ENCODE results near the gene TBC1D2B.
"Not testable (repeated sequence)": the region's sequence is repeated elsewhere in the genome, so short reads cannot be mapped to it uniquely, and the experiment has no call there.

Gene TBC1D2B

DNA sequence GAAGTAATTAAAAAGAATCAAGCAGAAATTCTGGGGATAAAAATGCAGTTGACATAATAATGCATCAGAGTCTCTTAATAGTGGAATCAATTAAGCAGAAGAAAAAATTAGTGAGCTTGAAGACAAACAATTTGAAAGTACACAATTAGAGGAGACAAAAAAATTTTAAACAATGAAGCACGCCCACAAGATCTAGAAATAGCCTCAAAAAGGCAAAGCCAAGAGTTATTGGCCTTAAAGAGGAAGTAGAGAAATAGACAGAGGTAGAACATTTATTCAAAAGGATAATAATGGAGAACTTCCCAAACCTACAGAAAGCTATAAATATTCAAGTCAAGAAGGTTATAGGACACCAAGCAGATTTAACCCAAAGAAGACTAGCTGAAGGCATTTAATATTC lies 113.3 kb downstream of the TBC1D2B start:
- TF ChIP-seq EZH2phosphoT487 (conservative IDR thresholded peaks at IDR 0.05; ENCODE audit: low read length), result no peak
- TF ChIP-seq, protein P1, sequence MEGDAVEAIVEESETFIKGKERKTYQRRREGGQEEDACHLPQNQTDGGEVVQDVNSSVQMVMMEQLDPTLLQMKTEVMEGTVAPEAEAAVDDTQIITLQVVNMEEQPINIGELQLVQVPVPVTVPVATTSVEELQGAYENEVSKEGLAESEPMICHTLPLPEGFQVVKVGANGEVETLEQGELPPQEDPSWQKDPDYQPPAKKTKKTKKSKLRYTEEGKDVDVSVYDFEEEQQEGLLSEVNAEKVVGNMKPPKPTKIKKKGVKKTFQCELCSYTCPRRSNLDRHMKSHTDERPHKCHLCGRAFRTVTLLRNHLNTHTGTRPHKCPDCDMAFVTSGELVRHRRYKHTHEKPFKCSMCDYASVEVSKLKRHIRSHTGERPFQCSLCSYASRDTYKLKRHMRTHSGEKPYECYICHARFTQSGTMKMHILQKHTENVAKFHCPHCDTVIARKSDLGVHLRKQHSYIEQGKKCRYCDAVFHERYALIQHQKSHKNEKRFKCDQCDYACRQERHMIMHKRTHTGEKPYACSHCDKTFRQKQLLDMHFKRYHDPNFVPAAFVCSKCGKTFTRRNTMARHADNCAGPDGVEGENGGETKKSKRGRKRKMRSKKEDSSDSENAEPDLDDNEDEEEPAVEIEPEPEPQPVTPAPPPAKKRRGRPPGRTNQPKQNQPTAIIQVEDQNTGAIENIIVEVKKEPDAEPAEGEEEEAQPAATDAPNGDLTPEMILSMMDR (IDR thresholded peaks at IDR 0.05; ENCODE audit: insufficient read depth, low read length, poor library complexity, severe bottlenecking), result no peak
- Histone ChIP-seq H3K36me3 (ENCODE audit: low read length) (no peaks in the 10 kb centered on the region), H3K27ac (ENCODE audit: low read depth, low read length) (no peak overlapping the region), H3K4me3 (ENCODE audit: insufficient read depth, low read length, poor library complexity, severe bottlenecking) (no peak overlapping the region), H3K9me3 (ENCODE audit: insufficient read depth, low read length) (no peaks in the 10 kb centered on the region), H3K9me2 (replicated peaks; ENCODE audit: insufficient read depth, low read length) (no peaks in the 10 kb centered on the region), H3K4me2 (ENCODE audit: low read depth, low read length, poor library complexity, severe bottlenecking) (no peak overlapping the region), H2AFZ (ENCODE audit: low read depth, low read length, severe bottlenecking) (no peak overlapping the region), H3K79me2 (ENCODE audit: insufficient read depth, low read length) (no peaks in the 10 kb centered on the region), H4K20me1 (ENCODE audit: low read depth, low read length) (no peaks in the 10 kb centered on the region), H3K9ac (ENCODE audit: low read length) (no peak overlapping the region), H3F3A (ENCODE audit: insufficient read depth) (no peaks in the 10 kb centered on the region), H3K27me3 (ENCODE audit: low read length) (no peaks in the 10 kb centered on the region)

DNA sequence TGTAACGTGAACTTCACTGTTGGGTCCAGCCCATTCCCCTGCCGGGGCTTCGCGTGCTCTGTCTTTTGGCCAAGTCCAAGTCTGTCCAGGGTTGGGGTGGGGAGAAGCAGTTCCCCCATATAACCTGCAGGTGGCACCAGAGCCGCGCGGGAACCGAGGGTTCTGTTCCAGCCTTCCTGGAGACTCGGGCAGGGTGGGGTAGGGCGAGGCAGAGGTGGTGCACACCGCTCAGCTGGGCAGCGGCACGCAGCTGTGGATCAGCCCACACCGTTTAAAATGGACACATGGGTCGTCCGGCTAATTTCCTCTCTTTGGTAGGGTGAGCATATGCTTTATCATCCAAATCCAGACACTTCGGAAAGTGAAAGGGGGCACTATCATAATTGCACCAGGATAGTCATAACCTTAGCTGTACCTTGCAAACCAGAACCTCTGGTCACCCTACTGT lies 118.1 kb downstream of the TBC1D2B start:
- no peak overlapping the region for H3K9ac ChIP-seq (ENCODE audit: low read length)
- H3K4me3 ChIP-seq (ENCODE audit: insufficient read depth, low read length, poor library complexity, severe bottlenecking), result no peak overlapping the region
- no peak overlapping the region for H3K4me2 ChIP-seq (ENCODE audit: low read depth, low read length, poor library complexity, severe bottlenecking)
- no peaks in the 10 kb centered on the region for H4K20me1 ChIP-seq (ENCODE audit: low read depth, low read length)
- H3K79me2 ChIP-seq (ENCODE audit: insufficient read depth, low read length), result no peaks in the 10 kb centered on the region
- TF ChIP-seq, protein P1 (IDR thresholded peaks at IDR 0.05; ENCODE audit: insufficient read depth, low read length, poor library complexity, severe bottlenecking), result peak; percentile 88
- no peak for TF ChIP-seq EZH2phosphoT487 (conservative IDR thresholded peaks at IDR 0.05; ENCODE audit: low read length)
- H2AFZ ChIP-seq (ENCODE audit: low read depth, low read length, severe bottlenecking), result no peak overlapping the region
- no peak overlapping the region for H3K27ac ChIP-seq (ENCODE audit: low read depth, low read length)
- H3K9me2 ChIP-seq (replicated peaks; ENCODE audit: insufficient read depth, low read length), result no peaks in the 10 kb centered on the region
- H3F3A ChIP-seq (ENCODE audit: insufficient read depth), result no peaks in the 10 kb centered on the region
- no peaks in the 10 kb centered on the region for H3K36me3 ChIP-seq (ENCODE audit: low read length)
- no peaks in the 10 kb centered on the region for H3K27me3 ChIP-seq (ENCODE audit: low read length)
- H3K9me3 ChIP-seq (ENCODE audit: insufficient read depth, low read length), result no peaks in the 10 kb centered on the region

DNA sequence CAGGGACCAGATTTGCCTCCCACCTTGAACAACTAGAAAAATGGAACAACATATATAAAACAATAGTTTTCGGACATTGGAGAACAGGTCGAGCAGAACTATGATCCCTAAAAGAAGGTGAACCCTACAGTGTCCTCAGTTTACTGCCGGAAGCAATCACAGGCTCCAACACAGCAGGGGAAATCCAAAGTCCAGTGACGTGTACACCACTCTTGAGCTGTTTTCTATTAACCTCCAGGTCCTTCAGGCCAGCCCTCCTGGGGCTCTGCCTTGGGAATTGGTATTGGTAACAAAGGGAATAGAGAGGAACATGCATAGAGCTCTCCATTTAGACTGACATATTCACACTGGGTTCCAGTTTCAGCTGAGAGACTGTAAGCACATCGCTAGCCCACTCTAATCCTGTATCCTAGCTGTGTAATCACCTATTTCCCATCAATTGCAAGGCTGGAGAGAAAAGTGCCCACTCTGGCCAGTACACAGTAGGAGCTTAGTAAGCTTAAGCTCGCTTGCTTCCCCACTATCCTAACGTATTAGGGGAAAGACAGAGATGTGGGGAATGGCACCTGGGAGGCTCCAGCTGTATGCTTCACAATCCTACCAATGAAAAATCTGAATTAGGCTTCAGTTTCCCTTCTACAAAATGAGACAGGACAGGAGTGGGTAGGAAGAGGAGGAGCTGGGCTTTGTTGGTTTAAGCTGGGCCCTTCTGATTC lies 118.6 kb downstream of the TBC1D2B start:
- not testable (repeated sequence) for H3K27me3 ChIP-seq (ENCODE audit: low read length)

DNA sequence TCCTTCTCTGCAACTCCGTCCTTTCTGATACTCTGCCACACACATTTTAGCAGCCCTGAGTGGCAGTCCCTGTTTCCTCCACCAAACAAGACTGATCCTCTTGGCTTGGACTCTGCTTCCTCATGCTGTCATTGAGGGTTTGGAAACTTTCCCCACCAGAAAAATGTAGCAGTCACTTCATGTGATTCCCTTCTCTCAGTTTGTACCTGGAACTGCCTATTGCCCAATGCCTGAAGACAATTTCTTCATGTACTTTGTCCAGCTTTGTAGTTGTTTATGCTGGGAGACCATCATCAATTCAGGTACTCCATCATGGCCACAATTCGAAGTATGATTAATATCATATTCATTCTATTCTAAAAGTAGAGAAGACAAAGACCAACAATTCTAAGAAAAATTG lies 119.5 kb downstream of the TBC1D2B start:
- not testable (repeated sequence) for H3K9me2 ChIP-seq (replicated peaks; ENCODE audit: insufficient read depth, low read length); H3K27ac ChIP-seq (ENCODE audit: low read depth, low read length); H3K4me3 ChIP-seq (ENCODE audit: insufficient read depth, low read length, poor library complexity, severe bottlenecking); H3F3A ChIP-seq (ENCODE audit: insufficient read depth); H3K27me3 ChIP-seq (ENCODE audit: low read length); H2AFZ ChIP-seq (ENCODE audit: low read depth, low read length, severe bottlenecking); H4K20me1 ChIP-seq (ENCODE audit: low read depth, low read length); H3K9me3 ChIP-seq (ENCODE audit: insufficient read depth, low read length); H3K4me2 ChIP-seq (ENCODE audit: low read depth, low read length, poor library complexity, severe bottlenecking); H3K36me3 ChIP-seq (ENCODE audit: low read length); H3K9ac ChIP-seq (ENCODE audit: low read length); H3K79me2 ChIP-seq (ENCODE audit: insufficient read depth, low read length)

More for the DNA sequence above, 118.6 kb downstream of the TBC1D2B start:
- H2AFZ ChIP-seq (ENCODE audit: low read depth, low read length, severe bottlenecking); H3K9ac ChIP-seq (ENCODE audit: low read length); H3K9me2 ChIP-seq (replicated peaks; ENCODE audit: insufficient read depth, low read length); H3K79me2 ChIP-seq (ENCODE audit: insufficient read depth, low read length); H3K27ac ChIP-seq (ENCODE audit: low read depth, low read length); H3K9me3 ChIP-seq (ENCODE audit: insufficient read depth, low read length); H3K36me3 ChIP-seq (ENCODE audit: low read length); H3F3A ChIP-seq (ENCODE audit: insufficient read depth); H3K4me2 ChIP-seq (ENCODE audit: low read depth, low read length, poor library complexity, severe bottlenecking); H4K20me1 ChIP-seq (ENCODE audit: low read depth, low read length); H3K4me3 ChIP-seq (ENCODE audit: insufficient read depth, low read length, poor library complexity, severe bottlenecking): not testable (repeated sequence)

DNA sequence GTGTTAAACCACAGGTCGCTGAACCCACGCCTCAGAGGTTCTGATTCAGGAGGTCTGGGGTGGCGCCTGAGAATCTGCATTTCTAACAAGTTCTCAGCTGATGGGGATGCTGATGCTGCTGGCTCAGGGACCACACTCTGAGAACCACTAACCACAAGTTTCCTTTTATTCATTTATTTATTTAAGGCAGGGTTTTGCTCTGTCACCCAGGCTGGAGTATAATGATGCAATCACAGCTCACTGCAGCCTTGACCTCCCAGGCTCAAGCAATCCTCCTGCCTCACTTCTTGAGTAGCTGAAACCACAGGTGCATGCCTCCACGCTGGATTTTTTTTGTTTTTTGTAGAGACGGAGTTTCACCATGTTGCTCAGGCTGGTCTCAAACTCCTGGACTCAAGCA lies 123.6 kb downstream of the TBC1D2B start:
- H3K9me2 ChIP-seq (replicated peaks; ENCODE audit: insufficient read depth, low read length); H4K20me1 ChIP-seq (ENCODE audit: low read depth, low read length); H3F3A ChIP-seq (ENCODE audit: insufficient read depth); H3K79me2 ChIP-seq (ENCODE audit: insufficient read depth, low read length); H3K27me3 ChIP-seq (ENCODE audit: low read length); H2AFZ ChIP-seq (ENCODE audit: low read depth, low read length, severe bottlenecking); H3K36me3 ChIP-seq (ENCODE audit: low read length); H3K27ac ChIP-seq (ENCODE audit: low read depth, low read length); H3K9me3 ChIP-seq (ENCODE audit: insufficient read depth, low read length); H3K9ac ChIP-seq (ENCODE audit: low read length); H3K4me3 ChIP-seq (ENCODE audit: insufficient read depth, low read length, poor library complexity, severe bottlenecking): not testable (repeated sequence)
- H3K4me2 ChIP-seq (ENCODE audit: low read depth, low read length, poor library complexity, severe bottlenecking), result peak overlapping the region; percentile 17

DNA sequence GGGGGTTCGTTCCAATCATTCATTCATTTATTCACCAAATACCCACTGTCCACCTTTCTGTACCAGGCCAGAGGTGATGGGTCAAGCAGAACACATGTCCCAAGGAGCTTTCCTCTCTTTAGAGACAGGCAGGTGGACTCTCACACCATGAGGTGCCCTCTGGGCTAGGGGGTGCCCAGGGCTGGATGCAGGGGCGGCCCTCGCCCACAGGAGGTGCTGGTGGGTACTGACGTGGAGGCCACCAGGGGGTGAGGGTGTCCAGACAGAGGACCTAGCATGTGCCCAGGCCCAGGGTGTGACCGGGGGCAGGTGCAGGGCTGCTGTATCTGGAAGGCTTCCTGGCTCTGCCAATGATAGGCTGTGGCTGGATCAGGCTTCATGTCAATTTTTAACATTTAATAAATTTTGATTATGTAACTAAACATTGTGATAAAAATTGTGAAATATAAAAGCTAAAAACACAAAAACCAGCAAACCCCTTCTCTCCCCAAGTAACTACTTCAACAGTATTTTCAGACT lies 124.5 kb downstream of the TBC1D2B start:
- not testable (repeated sequence) for H3K9me2 ChIP-seq (replicated peaks; ENCODE audit: insufficient read depth, low read length); H3F3A ChIP-seq (ENCODE audit: insufficient read depth); H3K9me3 ChIP-seq (ENCODE audit: insufficient read depth, low read length); H3K4me3 ChIP-seq (ENCODE audit: insufficient read depth, low read length, poor library complexity, severe bottlenecking); H3K27me3 ChIP-seq (ENCODE audit: low read length); H4K20me1 ChIP-seq (ENCODE audit: low read depth, low read length); H3K4me2 ChIP-seq (ENCODE audit: low read depth, low read length, poor library complexity, severe bottlenecking); H2AFZ ChIP-seq (ENCODE audit: low read depth, low read length, severe bottlenecking); H3K79me2 ChIP-seq (ENCODE audit: insufficient read depth, low read length); H3K36me3 ChIP-seq (ENCODE audit: low read length); H3K9ac ChIP-seq (ENCODE audit: low read length); H3K27ac ChIP-seq (ENCODE audit: low read depth, low read length)

Data from SU-DHL-6 (cell line).